Measurements from ENCODE around the gene LRCH1. TPM values are rescaled to one million over a fixed set of nuclear protein-coding genes. Genes with fewer than 3 reads are reported as not detected.
A peak's percentile ranks its signal among the peaks of the same experiment; 100 is the strongest.

Gene LRCH1
- total and polyA plus RNA-seq, 2 of the 4 experiments (the other 2 are of a cell fraction), result 7.0 to 8.8 TPM

GRCh38 chr13:46717275-46717674, 164.3 kb downstream of the LRCH1 start:
- Histone ChIP-seq H4K5ac (ENCODE audit: low read depth, low read length) (no peak overlapping the region), H2AFZ (replicated peaks; ENCODE audit: low read length, poor library complexity) (no peak overlapping the region)
- dilution Hi-C loops (cut with HindIII; ENCODE audit: low sequenced_read_pairs, unreplicated experiment), result no loop called here

More at GRCh38 chr13:46717275-46717674, 164.3 kb downstream of the LRCH1 start:
- H3K9me3 ChIP-seq (ENCODE audit: control insufficient read depth, insufficient read depth, low read length), result no peaks in the 10 kb centered on the region
- POLR2A ChIA-PET (ENCODE audit: unreplicated experiment), result interaction anchor here (0.6 kb wide), 1 partner anchor 283 kb away, joined by 3 read pairs; no protein-coding TSS in a partner anchor
- H3K9ac ChIP-seq (ENCODE audit: low read depth, low read length), result no peak overlapping the region
- H2AK9ac ChIP-seq (replicated peaks; ENCODE audit: low read depth, low read length, poor library complexity), result no peak overlapping the region
- H2BK15ac ChIP-seq (ENCODE audit: low read depth, low read length), result no peak overlapping the region
- H4K8ac ChIP-seq (ENCODE audit: low read depth in 2 of 2, low read length in 2 of 2), result peak overlapping the region in 1 of 2 experiments; percentile 47; a peak in 1 of 4 replicates
- intact Hi-C loops (cut with micrococcal nuclease) (loop anchor here (1.0 kb wide), 1 partner anchor 224 kb away; no protein-coding TSS in a partner anchor), in situ Hi-C loops (cut with MboI; ENCODE audit: low sequenced_read_pairs) (no loop called here)
- H4K20me1 ChIP-seq (ENCODE audit: insufficient read depth, low read length), result no peaks in the 10 kb centered on the region
- H4K91ac ChIP-seq (ENCODE audit: insufficient read depth, low read depth, low read length), result no peak overlapping the region
- H2AK5ac ChIP-seq (ENCODE audit: low read depth, low read length), result no peak overlapping the region
- WGBS, 2 experiments (ENCODE audit: extremely low coverage in 2 of 2, insufficient read length in 1 of 2), result no CpG with 5 or more reads among the region's 4 CpGs
- ATAC-seq (ENCODE audit: low read depth) (no peak), DNase-seq (no peak)
- H2BK120ac ChIP-seq (ENCODE audit: low read depth, low read length), result no peak overlapping the region
- H3K18ac ChIP-seq (ENCODE audit: low read depth, low read length), result no peak overlapping the region
- no peak overlapping the region for H3K56ac ChIP-seq (ENCODE audit: extremely low read depth, insufficient read depth, low read length)
- 0 out of 2 replicates have a peak, but pooled peaks cover 1% of the 10 kb centered on the region for H3K4me1 ChIP-seq (ENCODE audit: control insufficient read depth, insufficient read depth, low read length)
- peaks cover 8% of the 10 kb centered on the region for H3K36me3 ChIP-seq (ENCODE audit: control insufficient read depth, insufficient read depth, low read length)
- H3K23ac ChIP-seq (ENCODE audit: low read depth, low read length), result no peak overlapping the region
- H3K79me1 ChIP-seq (ENCODE audit: low read depth in 1 of 2, low read length in 2 of 2), result peaks cover 4% of the 10 kb centered on the region in 2 experiments; a peak in 2 of 4 replicates
- no peak overlapping the region for H3K14ac ChIP-seq (replicated peaks; ENCODE audit: low read depth, low read length)
- CTCF ChIA-PET, result no interaction called here
- no peak overlapping the region for H2BK5ac ChIP-seq (ENCODE audit: low read depth, low read length, poor library complexity, severe bottlenecking)
- H3K27me3 ChIP-seq (ENCODE audit: control insufficient read depth, insufficient read depth, low read length), result no peaks in the 10 kb centered on the region
- no TSS peak for BruUV-seq (replicated peaks)
- no peak overlapping the region for H3K4ac ChIP-seq (ENCODE audit: low read depth, low read length)
- H3K4me3 ChIP-seq (ENCODE audit: insufficient read depth, low read depth, low read length), result no peak overlapping the region
- TF ChIP-seq CHD1 (IDR thresholded peaks at IDR 0.05; ENCODE audit: low read depth, low read length) (no peak), POLR2A (IDR thresholded peaks at IDR 0.05; ENCODE audit: low read depth, low read length) (no peak), RAD21 (IDR thresholded peaks at IDR 0.05; ENCODE audit: low read length) (no peak), BHLHE40 (IDR thresholded peaks at IDR 0.05; ENCODE audit: low read depth, low read length) (no peak), CEBPB (IDR thresholded peaks at IDR 0.05; ENCODE audit: low read depth, low read length) (no peak)
- H3K27ac ChIP-seq (ENCODE audit: insufficient read depth, low read length), result no peak overlapping the region
- H3K4me2 ChIP-seq (ENCODE audit: low read depth, low read length), result no peak overlapping the region
- H3K9me1 ChIP-seq (ENCODE audit: insufficient read depth, low read length), result no peaks in the 10 kb centered on the region; the same call in 1 of the 2 replicates
- no peak overlapping the region for H2BK20ac ChIP-seq (ENCODE audit: low read depth, low read length)
